ENCODE data around the gene MYO5A. TPM values are rescaled to one million over a fixed set of nuclear protein-coding genes. Genes with fewer than 3 reads are reported as not detected.

Gene MYO5A
- total and polyA plus RNA-seq, 8 donors = 2.4 to 11.9 (median 8.1) TPM

DNA sequence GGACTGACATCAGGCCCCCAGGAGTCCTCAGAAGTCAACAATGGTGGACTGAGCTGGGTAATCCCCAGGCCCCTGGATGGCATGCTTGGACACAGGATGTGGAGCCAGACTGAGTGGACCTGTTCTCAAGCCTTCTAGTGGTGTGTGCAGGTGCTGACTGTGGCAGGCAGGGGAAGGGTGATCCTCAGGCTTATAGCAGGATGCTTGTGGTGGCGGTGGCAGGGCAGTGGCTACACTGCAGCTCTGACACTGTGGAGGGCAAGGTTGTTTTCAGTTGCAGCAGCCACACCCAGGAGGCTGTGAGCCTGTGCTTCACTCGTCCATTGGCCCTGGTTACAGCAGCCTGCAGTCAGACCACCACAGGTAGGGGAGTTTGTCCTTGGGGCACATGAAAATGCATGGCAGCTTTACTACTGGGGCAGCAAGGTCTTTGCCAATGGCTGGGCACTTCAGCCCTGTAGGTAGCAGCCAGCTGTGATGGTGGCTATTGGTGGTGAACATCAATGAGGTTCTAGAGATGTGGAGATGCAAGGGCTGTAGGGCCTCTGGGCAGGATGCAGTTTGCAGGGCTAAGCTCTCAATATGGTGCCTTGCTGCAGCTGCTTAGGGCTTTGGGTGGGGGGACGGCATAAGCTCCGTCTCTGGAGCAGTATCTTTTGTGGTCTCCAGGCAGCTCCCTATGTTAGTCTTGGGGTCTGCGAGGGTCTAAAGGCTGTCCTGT lies 17.5 kb upstream of the MYO5A start:
- ATAC-seq (peak in 1 of 4 donors; percentile 39), DNase-seq (no peak), FAIRE-seq (no peak)
- Histone ChIP-seq H3K27ac (no peak overlapping the region), H3K4me3 (no peak overlapping the region), H3K9me3 (no peaks in the 10 kb centered on the region), H3K27me3 (no peaks in the 10 kb centered on the region), H3K36me3 (peaks cover 0 to 14% (median 2%) of the 10 kb centered on the region in 3 donors), H3K4me1 (no peaks in the 10 kb centered on the region)
- 97% methylated on average over 5 of the region's 5 CpGs for WGBS, 2 donors
- intact Hi-C loops (cut with DNase I) = no loop called here
- TF ChIP-seq, protein P1, sequence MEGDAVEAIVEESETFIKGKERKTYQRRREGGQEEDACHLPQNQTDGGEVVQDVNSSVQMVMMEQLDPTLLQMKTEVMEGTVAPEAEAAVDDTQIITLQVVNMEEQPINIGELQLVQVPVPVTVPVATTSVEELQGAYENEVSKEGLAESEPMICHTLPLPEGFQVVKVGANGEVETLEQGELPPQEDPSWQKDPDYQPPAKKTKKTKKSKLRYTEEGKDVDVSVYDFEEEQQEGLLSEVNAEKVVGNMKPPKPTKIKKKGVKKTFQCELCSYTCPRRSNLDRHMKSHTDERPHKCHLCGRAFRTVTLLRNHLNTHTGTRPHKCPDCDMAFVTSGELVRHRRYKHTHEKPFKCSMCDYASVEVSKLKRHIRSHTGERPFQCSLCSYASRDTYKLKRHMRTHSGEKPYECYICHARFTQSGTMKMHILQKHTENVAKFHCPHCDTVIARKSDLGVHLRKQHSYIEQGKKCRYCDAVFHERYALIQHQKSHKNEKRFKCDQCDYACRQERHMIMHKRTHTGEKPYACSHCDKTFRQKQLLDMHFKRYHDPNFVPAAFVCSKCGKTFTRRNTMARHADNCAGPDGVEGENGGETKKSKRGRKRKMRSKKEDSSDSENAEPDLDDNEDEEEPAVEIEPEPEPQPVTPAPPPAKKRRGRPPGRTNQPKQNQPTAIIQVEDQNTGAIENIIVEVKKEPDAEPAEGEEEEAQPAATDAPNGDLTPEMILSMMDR (IDR thresholded peaks at IDR 0.05) = no peak

DNA sequence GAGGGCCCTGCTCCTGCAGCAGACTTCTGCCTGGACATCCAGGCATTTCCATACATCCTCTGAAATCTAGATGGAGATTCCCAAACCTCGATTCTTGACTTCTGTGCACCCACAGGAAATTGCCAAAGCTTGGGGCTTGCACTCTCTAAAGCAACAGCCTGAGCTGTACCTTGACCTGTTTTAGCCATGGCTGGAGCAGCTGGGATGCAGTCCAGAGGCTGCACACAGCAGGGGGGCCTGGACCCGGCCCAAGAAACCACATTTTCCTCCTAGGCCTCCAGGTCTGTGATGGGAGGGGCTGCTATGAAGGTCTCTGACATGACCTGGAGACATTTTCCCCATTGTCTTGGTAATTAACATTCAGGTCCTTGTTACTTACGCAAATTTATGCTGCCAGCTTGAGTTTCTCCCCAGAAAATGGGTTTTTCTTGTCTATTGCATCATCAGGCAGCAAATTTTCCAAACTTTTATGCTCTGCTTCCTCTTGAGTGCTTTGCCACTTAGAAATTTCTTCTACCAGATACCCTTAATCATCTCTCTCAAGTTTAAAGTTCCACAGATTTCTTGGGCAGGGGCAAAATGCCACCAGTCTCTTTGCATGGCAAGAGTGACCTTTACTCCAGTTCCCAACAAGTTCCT lies 11.8 kb upstream of the MYO5A start:
- FAIRE-seq = no peak
- intact Hi-C loops (cut with DNase I) = no loop called here
- DNase-seq = no peak
- no peak overlapping the region for H3K27ac ChIP-seq
- 66 to 67% methylated on average over 3 of the region's 3 CpGs for WGBS, 2 donors
- no peak for ATAC-seq
- no peaks in the 10 kb centered on the region for H3K4me1 ChIP-seq
- no peaks in the 10 kb centered on the region for H3K27me3 ChIP-seq
- no peak overlapping the region for H3K4me3 ChIP-seq
- no peaks in the 10 kb centered on the region for H3K36me3 ChIP-seq
- TF ChIP-seq, protein P1 (IDR thresholded peaks at IDR 0.05) = no peak
- H3K9me3 ChIP-seq = no peaks in the 10 kb centered on the region

DNA sequence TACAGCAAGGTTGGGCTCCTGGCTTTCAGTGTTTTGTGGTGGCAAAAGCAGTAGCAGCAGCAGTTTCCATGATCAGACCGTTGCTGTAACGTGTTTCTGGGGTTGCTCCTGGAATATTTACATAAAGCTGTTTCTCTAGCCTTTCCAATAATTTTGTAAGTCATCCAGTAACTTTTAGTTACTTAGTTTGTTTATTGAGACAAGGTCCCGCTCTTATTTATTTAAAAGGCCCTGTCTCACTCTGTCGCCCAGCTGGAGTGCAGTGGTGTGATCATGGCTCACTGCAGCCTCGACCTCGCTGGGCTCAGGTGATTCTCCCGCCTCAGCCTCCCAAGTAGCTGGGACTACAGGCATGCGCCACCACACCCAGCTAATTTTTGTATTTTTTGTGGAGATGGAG lies 8.8 kb upstream of the MYO5A start:
- Histone ChIP-seq H3K9me3 (no peaks in the 10 kb centered on the region), H3K4me1 (no peaks in the 10 kb centered on the region), H3K4me3 (no peak overlapping the region), H3K27ac (no peak overlapping the region), H3K36me3 (no peaks in the 10 kb centered on the region), H3K27me3 (no peaks in the 10 kb centered on the region)
- ATAC-seq (no peak), DNase-seq (no peak), FAIRE-seq (no peak)
- intact Hi-C loops (cut with DNase I) = no loop called here
- 90 to 91% methylated on average over 8 of the region's 8 CpGs for WGBS, 2 donors
- TF ChIP-seq, protein P1 (IDR thresholded peaks at IDR 0.05) = no peak

DNA sequence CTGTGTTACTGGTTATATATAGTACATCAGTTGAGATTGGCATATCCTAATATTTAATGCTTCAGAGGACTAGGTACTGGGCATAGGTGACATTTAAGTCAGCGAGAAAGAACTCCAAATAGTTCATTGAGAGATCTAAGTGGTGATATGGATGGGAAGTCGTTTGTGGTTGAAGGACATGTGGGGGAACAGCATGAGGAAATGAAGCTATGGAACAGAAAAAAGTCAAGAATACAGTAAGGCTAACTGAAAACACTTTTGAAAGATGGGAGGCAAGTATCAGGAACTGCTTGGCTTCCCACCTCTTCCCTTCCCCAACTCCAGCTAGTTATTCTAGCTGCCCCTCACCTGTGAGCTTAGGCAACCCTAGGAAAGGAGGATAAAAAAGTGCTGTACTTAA lies 3.7 kb upstream of the MYO5A start:
- no peaks in the 10 kb centered on the region for H3K36me3 ChIP-seq
- H3K27me3 ChIP-seq = peaks cover 0 to 6% (median 0%) of the 10 kb centered on the region in 4 donors
- TF ChIP-seq, protein P1 (IDR thresholded peaks at IDR 0.05) = no peak
- no peak for FAIRE-seq
- H3K4me3 ChIP-seq = no peak overlapping the region
- intact Hi-C loops (cut with DNase I) = no loop called here
- no peak for ATAC-seq
- DNase-seq = no peak
- H3K4me1 ChIP-seq = peaks cover 0 to 9% (median 5%) of the 10 kb centered on the region in 3 donors
- WGBS, 2 donors = 58 to 74% methylated on average over 2 of the region's 2 CpGs
- H3K27ac ChIP-seq = no peak overlapping the region
- no peaks in the 10 kb centered on the region for H3K9me3 ChIP-seq

DNA sequence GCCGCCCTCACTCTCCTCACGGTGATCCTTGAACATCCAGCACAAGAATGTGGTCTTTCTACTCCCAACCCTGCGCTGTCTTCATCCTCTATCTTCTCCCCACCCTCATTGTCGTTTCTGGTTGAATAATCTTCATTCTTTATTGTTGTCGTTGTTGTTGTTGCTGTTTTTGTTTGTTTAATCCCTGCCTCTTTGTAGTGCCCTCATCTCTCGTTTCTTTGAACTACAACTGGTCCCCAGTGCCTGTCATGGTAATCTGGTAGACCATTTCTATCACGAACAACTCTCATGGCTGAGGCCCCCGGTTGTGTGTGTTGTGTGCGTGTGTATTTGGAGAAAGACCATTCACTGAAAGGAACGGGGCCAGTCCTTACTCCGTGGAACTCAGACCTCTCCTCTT lies 1.3 kb upstream of the MYO5A start:
- WGBS, 2 donors = 25 to 29% methylated on average over 11 of the region's 11 CpGs
- Histone ChIP-seq H3K27me3 (peaks cover 0 to 6% (median 0%) of the 10 kb centered on the region in 4 donors), H3K4me1 (peaks cover 0 to 10% (median 6%) of the 10 kb centered on the region in 3 donors), H3K36me3 (no peaks in the 10 kb centered on the region), H3K9me3 (no peaks in the 10 kb centered on the region), H3K4me3 (peak overlapping the region in 2 of 4 donors; percentile 79 to 91), H3K27ac (no peak overlapping the region)
- DNase-seq = no peak
- intact Hi-C loops (cut with DNase I) = no loop called here
- no peak for FAIRE-seq
- no peak for ATAC-seq
- TF ChIP-seq, protein P1 (IDR thresholded peaks at IDR 0.05) = no peak
